GM12873 (cell line): ENCODE measurements around the gene TMEM129.
A peak's percentile ranks its signal among the peaks of the same experiment; 100 is the strongest.

Experiments
- CTCF ChIP-seq: IDR thresholded peaks from 2 replicates; pipeline ENCODE4 v1.5.1; 2012; ENCODE audit warnings: low read depth, mild to moderate bottlenecking, moderate library complexity, low read length, control low read depth; ENCODE audit not compliant: insufficient read depth; ENCODE audit errors: missing control alignments

The TMEM129 gene

GRCh38 chr4:1746919-1747602, 25.9 kb upstream of the TMEM129 start:
- TF ChIP-seq CTCF, result no peak

- TF ChIP-seq CTCF, result peak; percentile 84
Measured at GRCh38 chr4:1746265-1746691, 25.2 kb upstream of the TMEM129 start.

GRCh38 chr4:1745697-1746096, 24.6 kb upstream of the TMEM129 start:
- TF ChIP-seq CTCF, result no peak

- TF ChIP-seq CTCF, result no peak
Measured at GRCh38 chr4:1745165-1745564, 24.0 kb upstream of the TMEM129 start.

GRCh38 chr4:1744552-1744951, 23.4 kb upstream of the TMEM129 start:
- TF ChIP-seq CTCF, result no peak

GRCh38 chr4:1743975-1744374, 22.9 kb upstream of the TMEM129 start:
- no peak for TF ChIP-seq CTCF

- no peak for TF ChIP-seq CTCF
Measured at GRCh38 chr4:1743551-1743950, 22.4 kb upstream of the TMEM129 start.
